Loucy (cell line): Measurements from ENCODE around the gene SMAD7.

Source experiments
- CTCF ChIP-seq: fragments of 200-600 bp; sonication (generic); conservative IDR thresholded peaks from 2 replicates; pipeline ENCODE4 v1.5.1; 2014; ENCODE audit warnings: mild to moderate bottlenecking, antibody characterized with exemption, low read length
- EZH2phosphoT487 ChIP-seq: fragments of 200-600 bp; IDR thresholded peaks from 2 replicates; pipeline ENCODE4 v1.6.1; 2018; ENCODE audit warnings: antibody characterized with exemption, mild to moderate bottlenecking, moderate library complexity, borderline replicate concordance

- TF ChIP-seq CTCF (no peak), EZH2phosphoT487 (no peak)
These were observed 22.0 kb downstream of the SMAD7 start for GRCh38 chr18:48928787-48929186.
